Activated CD4-positive, alpha-beta memory T cell treated with anti-CD3 and anti-CD28 coated beads for 36 hours (primary cell): ENCODE results near the gene PRAC1. TPM values are rescaled to one million over a fixed set of nuclear protein-coding genes. Genes with fewer than 3 reads are reported as not detected.

Experiments used
- CTCF ChIA-PET: fragments of 350-600 bp; sonication (Branson Sonifier 250); formaldehyde crosslinking; loops from one replicate; lab custom pipeline; 2021; ENCODE audit warnings: antibody characterized with exemption, inconsistent platforms; lab: Charles Lee
- POLR2A ChIA-PET: fragments of 350-600 bp; sonication (Branson Sonifier 250); formaldehyde crosslinking; loops from one replicate; lab custom pipeline; 2021; ENCODE audit warnings: antibody characterized with exemption; lab: Charles Lee
- DNase-seq: peaks from one replicate; pipeline ENCODE4 v3.0.0-alpha.2; 2020
- H3K27ac Mint-ChIP-seq: one replicate; pipeline ENCODE4 v1.8.0; 2021; ENCODE audit warnings: mixed read lengths
- H3K27me3 Mint-ChIP-seq: one replicate; pipeline ENCODE4 v1.8.0; 2021; ENCODE audit warnings: mixed read lengths
- H3K36me3 Mint-ChIP-seq: one replicate; pipeline ENCODE4 v1.8.0; 2021; ENCODE audit warnings: mixed read lengths
- H3K4me1 Mint-ChIP-seq: one replicate; pipeline ENCODE4 v1.8.0; 2021; ENCODE audit warnings: low read depth, mixed read lengths
- H3K4me3 Mint-ChIP-seq: one replicate; pipeline ENCODE4 v1.8.0; 2021; ENCODE audit warnings: mild to moderate bottlenecking, mixed read lengths
- H3K9me3 Mint-ChIP-seq: one replicate; pipeline ENCODE4 v1.8.0; 2021; ENCODE audit warnings: mixed read lengths
- intact Hi-C: fragments of 100-400 bp; cut with micrococcal nuclease; formaldehyde crosslinking; loops from one replicate; pipeline ENCODE4 v1.15.1; 2023
- total RNA-seq, 2 experiments: library from RNA; stranded (reverse); gene quantifications; one replicate each; pipeline ENCODE4 v1.2.3, GENCODE V29; 2021

Gene PRAC1
- total RNA-seq, 2 experiments from 2014 or later = not detected

GRCh38 chr17:48753794-48754499 lies 31.6 kb upstream of the PRAC1 start:
- Mint-ChIP-seq H3K27ac (peak overlapping the region; percentile 18), H3K36me3 (no peaks in the 10 kb centered on the region), H3K27me3 (peaks cover 87% of the 10 kb centered on the region), H3K4me1 (peaks cover 13% of the 10 kb centered on the region), H3K4me3 (no peak overlapping the region), H3K9me3 (no peaks in the 10 kb centered on the region)
- CTCF ChIA-PET = interaction anchor here (1.4 kb wide), 1 partner anchor 30 kb away, joined by 6 read pairs; no protein-coding TSS in a partner anchor
- POLR2A ChIA-PET = no interaction called here
- intact Hi-C loops = loop anchor here (2.0 to 5.0 kb wide), 2 partner anchors 29 to 142 kb away; partner anchors contain the start of gene HOXB7
- DNase-seq = no peak

- Mint-ChIP-seq H3K9me3 (no peaks in the 10 kb centered on the region), H3K27ac (no peak overlapping the region)
- intact Hi-C loops = loop anchor here (2.0 to 5.0 kb wide), 2 partner anchors 28 to 140 kb away; partner anchors contain the start of gene HOXB7
These were observed 30.3 kb upstream of the PRAC1 start for GRCh38 chr17:48752399-48753288.

GRCh38 chr17:48751733-48752398 lies 29.5 kb upstream of the PRAC1 start:
- H3K27ac Mint-ChIP-seq = no peak overlapping the region
- no peak for DNase-seq
- intact Hi-C loops = loop anchor here (2.0 to 5.0 kb wide), 2 partner anchors 27 to 140 kb away; partner anchors contain the start of gene HOXB7
- ChIA-PET POLR2A (no interaction called here), CTCF (interaction anchor here (0.8 to 1.8 kb wide), 4 partner anchors 27 to 127 kb away, joined by 3 to 19 read pairs (median 4); no protein-coding TSS in a partner anchor)
- H3K9me3 Mint-ChIP-seq = no peaks in the 10 kb centered on the region
- peaks cover 84% of the 10 kb centered on the region for H3K27me3 Mint-ChIP-seq
- H3K4me3 Mint-ChIP-seq = no peak overlapping the region
- H3K36me3 Mint-ChIP-seq = no peaks in the 10 kb centered on the region
- peaks cover 15% of the 10 kb centered on the region for H3K4me1 Mint-ChIP-seq

More at GRCh38 chr17:48752399-48753288, 30.3 kb upstream of the PRAC1 start:
- H3K27me3 Mint-ChIP-seq = peaks cover 83% of the 10 kb centered on the region
- no peak for DNase-seq
- CTCF ChIA-PET = interaction anchor here (1.2 to 1.4 kb wide), 2 partner anchors 15 to 29 kb away, joined by 3 to 6 read pairs; no protein-coding TSS in a partner anchor
- no peaks in the 10 kb centered on the region for H3K36me3 Mint-ChIP-seq
- H3K4me1 Mint-ChIP-seq = peaks cover 13% of the 10 kb centered on the region
- POLR2A ChIA-PET = no interaction called here
- no peak overlapping the region for H3K4me3 Mint-ChIP-seq

- Mint-ChIP-seq H3K4me3 (no peak overlapping the region), H3K27ac (no peak overlapping the region), H3K27me3 (peaks cover 85% of the 10 kb centered on the region), H3K4me1 (peaks cover 15% of the 10 kb centered on the region), H3K36me3 (no peaks in the 10 kb centered on the region), H3K9me3 (no peaks in the 10 kb centered on the region)
- ChIA-PET CTCF (interaction anchor here (0.7 to 1.8 kb wide), 6 partner anchors 26 to 416 kb away, joined by 3 to 19 read pairs (median 4); no protein-coding TSS in a partner anchor), POLR2A (interaction anchor here (0.7 kb wide), 1 partner anchor 22 kb away, joined by 3 read pairs; no protein-coding TSS in a partner anchor)
- intact Hi-C loops = loop anchor here (5.0 kb wide), 1 partner anchor 139 kb away; the partner anchor contains the start of gene HOXB7
- no peak for DNase-seq
These were observed 28.9 kb upstream of the PRAC1 start for GRCh38 chr17:48751172-48751571.

GRCh38 chr17:48749621-48750553 lies 27.6 kb upstream of the PRAC1 start:
- peaks cover 15% of the 10 kb centered on the region for H3K4me1 Mint-ChIP-seq
- intact Hi-C loops = loop anchor here (5.0 kb wide), 1 partner anchor 138 kb away; the partner anchor contains the start of gene HOXB7
- ChIA-PET CTCF (interaction anchor here (1.3 to 1.8 kb wide), 2 partner anchors 25 to 71 kb away, joined by 6 to 19 read pairs; no protein-coding TSS in a partner anchor), POLR2A (no interaction called here)
- H3K9me3 Mint-ChIP-seq = no peaks in the 10 kb centered on the region
- H3K4me3 Mint-ChIP-seq = no peak overlapping the region
- H3K27ac Mint-ChIP-seq = no peak overlapping the region
- peaks cover 81% of the 10 kb centered on the region for H3K27me3 Mint-ChIP-seq
- no peak for DNase-seq
- H3K36me3 Mint-ChIP-seq = no peaks in the 10 kb centered on the region

GRCh38 chr17:48748718-48749566 lies 26.6 kb upstream of the PRAC1 start:
- H3K27me3 Mint-ChIP-seq = peaks cover 77% of the 10 kb centered on the region
- ChIA-PET CTCF (interaction anchor here (1.2 kb wide), 1 partner anchor 23 kb away, joined by 3 read pairs; no protein-coding TSS in a partner anchor), POLR2A (interaction anchor here (0.6 kb wide), 1 partner anchor 368 kb away, joined by 3 read pairs; no protein-coding TSS in a partner anchor)
- intact Hi-C loops = no loop called here
- H3K4me3 Mint-ChIP-seq = no peak overlapping the region
- H3K27ac Mint-ChIP-seq = no peak overlapping the region
- DNase-seq = no peak
- no peaks in the 10 kb centered on the region for H3K9me3 Mint-ChIP-seq
- H3K36me3 Mint-ChIP-seq = no peaks in the 10 kb centered on the region
- peaks cover 10% of the 10 kb centered on the region for H3K4me1 Mint-ChIP-seq

- Mint-ChIP-seq H3K27ac (no peak overlapping the region), H3K27me3 (peaks cover 76% of the 10 kb centered on the region), H3K9me3 (no peaks in the 10 kb centered on the region), H3K4me3 (no peak overlapping the region), H3K36me3 (no peaks in the 10 kb centered on the region), H3K4me1 (peaks cover 2% of the 10 kb centered on the region)
- intact Hi-C loops = no loop called here
- ChIA-PET POLR2A (interaction anchor here (0.5 to 0.6 kb wide), 3 partner anchors 112 to 369 kb away, joined by 3 read pairs; no protein-coding TSS in a partner anchor), CTCF (interaction anchor here (1.2 kb wide), 1 partner anchor 22 kb away, joined by 3 read pairs; no protein-coding TSS in a partner anchor)
- DNase-seq = no peak
These were observed 25.4 kb upstream of the PRAC1 start for GRCh38 chr17:48747445-48748363.

- ChIA-PET CTCF (no interaction called here), POLR2A (no interaction called here)
- peaks cover 2% of the 10 kb centered on the region for H3K4me1 Mint-ChIP-seq
- intact Hi-C loops = no loop called here
- H3K36me3 Mint-ChIP-seq = no peaks in the 10 kb centered on the region
- H3K27me3 Mint-ChIP-seq = peaks cover 76% of the 10 kb centered on the region
- no peak overlapping the region for H3K4me3 Mint-ChIP-seq
- no peak overlapping the region for H3K27ac Mint-ChIP-seq
- H3K9me3 Mint-ChIP-seq = no peaks in the 10 kb centered on the region
- no peak for DNase-seq
These were observed 24.7 kb upstream of the PRAC1 start for GRCh38 chr17:48746916-48747444.
